HCT116 (cell line): Measurements from ENCODE around the gene C4A.

Experiments used
- CBX3 ChIP-seq: IDR thresholded peaks from 2 replicates; pipeline ENCODE4 v1.6.1; 2012; ENCODE audit warnings: low read depth
- CEBPB ChIP-seq: IDR thresholded peaks from 2 replicates; pipeline ENCODE4 v1.6.1; 2012; ENCODE audit warnings: low read depth
- EZH2phosphoT487 ChIP-seq: fragments of 200-600 bp; IDR thresholded peaks from 2 replicates; pipeline ENCODE4 v1.6.1; 2018; ENCODE audit warnings: antibody characterized with exemption, borderline replicate concordance
- JUND ChIP-seq: IDR thresholded peaks from 2 replicates; pipeline ENCODE4 v1.6.1; 2012
- POLR2A ChIP-seq: IDR thresholded peaks from 2 replicates; pipeline ENCODE4 v1.7.0; 2011; ENCODE audit warnings: borderline replicate concordance; ENCODE audit not compliant: insufficient read depth, insufficient read length; ENCODE audit errors: extremely low read depth
- POLR2AphosphoS5 ChIP-seq: IDR thresholded peaks from 2 replicates; pipeline ENCODE4 v1.6.1; 2011; ENCODE audit warnings: mild to moderate bottlenecking, low read depth, low read length, moderate library complexity
- RAD21 ChIP-seq: IDR thresholded peaks from 2 replicates; pipeline ENCODE4 v1.6.1; 2012; ENCODE audit warnings: low read depth, mild to moderate bottlenecking
- SRF ChIP-seq: IDR thresholded peaks from 2 replicates; pipeline ENCODE4 v1.6.1; 2012; ENCODE audit warnings: low read depth
- TF ChIP-seq, protein P1 (sequence below), 3 experiments: fragments of 200-600 bp in 1 of 3; sonication (generic) in 1 of 3; IDR thresholded peaks in 2 of 3; conservative IDR thresholded peaks in 1 of 3; 2 replicates each; pipeline ENCODE4 v1.5.1; 2012 to 2017; ENCODE audit warnings: low read depth in 2 of 3, low read length in 2 of 3, antibody characterized with exemption in 1 of 3, borderline replicate concordance in 1 of 3, control low read depth in 1 of 3, mild to moderate bottlenecking in 1 of 3, mixed read lengths in 1 of 3, mixed run types in 1 of 3, moderate library complexity in 1 of 3; ENCODE audit not compliant: insufficient read depth in 1 of 3

GRCh38 chr6:32050562-32050961 lies 68.7 kb downstream of the C4A start:
- TF ChIP-seq JUND (no peak), SRF (no peak), POLR2A (no peak), EZH2phosphoT487 (no peak), RAD21 (no peak), CEBPB (no peak), POLR2AphosphoS5 (no peak), CBX3 (no peak)
- TF ChIP-seq, protein P1, sequence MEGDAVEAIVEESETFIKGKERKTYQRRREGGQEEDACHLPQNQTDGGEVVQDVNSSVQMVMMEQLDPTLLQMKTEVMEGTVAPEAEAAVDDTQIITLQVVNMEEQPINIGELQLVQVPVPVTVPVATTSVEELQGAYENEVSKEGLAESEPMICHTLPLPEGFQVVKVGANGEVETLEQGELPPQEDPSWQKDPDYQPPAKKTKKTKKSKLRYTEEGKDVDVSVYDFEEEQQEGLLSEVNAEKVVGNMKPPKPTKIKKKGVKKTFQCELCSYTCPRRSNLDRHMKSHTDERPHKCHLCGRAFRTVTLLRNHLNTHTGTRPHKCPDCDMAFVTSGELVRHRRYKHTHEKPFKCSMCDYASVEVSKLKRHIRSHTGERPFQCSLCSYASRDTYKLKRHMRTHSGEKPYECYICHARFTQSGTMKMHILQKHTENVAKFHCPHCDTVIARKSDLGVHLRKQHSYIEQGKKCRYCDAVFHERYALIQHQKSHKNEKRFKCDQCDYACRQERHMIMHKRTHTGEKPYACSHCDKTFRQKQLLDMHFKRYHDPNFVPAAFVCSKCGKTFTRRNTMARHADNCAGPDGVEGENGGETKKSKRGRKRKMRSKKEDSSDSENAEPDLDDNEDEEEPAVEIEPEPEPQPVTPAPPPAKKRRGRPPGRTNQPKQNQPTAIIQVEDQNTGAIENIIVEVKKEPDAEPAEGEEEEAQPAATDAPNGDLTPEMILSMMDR (IDR thresholded peaks at IDR 0.05 in 2 of 3, conservative IDR thresholded peaks at IDR 0.05 in 1 of 3; ENCODE audit: borderline replicate concordance in 1 of 3, insufficient read depth in 1 of 3, low read depth in 2 of 3, low read length in 2 of 3): no peak
